Stimulated activated memory B cell treated with anti-CD40 and anti-IgM and Interleukin-4, amounts not matched to agents 10 μg/mL and 1 μg/mL and 100 μg/mL, for 72 hours (primary cell): ENCODE data around the gene WWOX.

ENCODE experiments used
- ATAC-seq: fragments of 150-1000 bp; cut with Tn5 transposase; 2 replicates; pipeline ENCODE4 v1.10.0; 2021
- H3K27ac Mint-ChIP-seq: one replicate; pipeline ENCODE4 v1.8.0; 2022; ENCODE audit warnings: mild to moderate bottlenecking, mixed read lengths
- H3K27me3 Mint-ChIP-seq: one replicate; pipeline ENCODE4 v1.8.0; 2022; ENCODE audit warnings: mixed read lengths
- H3K36me3 Mint-ChIP-seq: one replicate; pipeline ENCODE4 v1.8.0; 2022; ENCODE audit warnings: mixed read lengths
- H3K4me1 Mint-ChIP-seq: one replicate; pipeline ENCODE4 v1.8.0; 2022; ENCODE audit warnings: mixed read lengths
- H3K4me3 Mint-ChIP-seq: one replicate; pipeline ENCODE4 v1.8.0; 2022; ENCODE audit warnings: mild to moderate bottlenecking, moderate library complexity, mixed read lengths
- H3K9me3 Mint-ChIP-seq: one replicate; pipeline ENCODE4 v1.8.0; 2022; ENCODE audit warnings: mixed read lengths

WWOX gene

DNA sequence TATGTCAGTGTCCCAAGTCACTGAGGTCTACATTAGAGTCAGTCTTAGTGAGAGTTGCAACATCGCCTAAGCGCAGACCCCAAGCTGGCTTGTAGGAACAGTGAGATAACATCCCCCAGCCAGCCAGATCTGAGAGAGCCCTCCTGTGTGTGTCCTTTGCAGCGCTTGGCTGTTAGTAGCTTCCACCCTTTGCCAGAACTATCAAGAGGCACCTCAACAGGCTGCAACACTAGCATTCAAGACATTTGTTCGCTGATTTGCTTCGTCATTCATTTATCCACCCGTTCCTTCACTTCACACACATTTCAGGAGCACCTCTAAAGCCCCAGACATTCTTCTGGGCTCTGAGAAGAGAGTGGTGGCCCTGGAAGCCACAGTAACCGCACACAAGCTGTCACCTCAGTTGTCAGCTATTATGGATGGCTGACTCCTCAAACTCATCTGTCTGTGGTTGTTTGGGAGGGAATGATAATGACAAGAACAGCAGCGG lies 289.6 kb downstream of the WWOX start:
- Mint-ChIP-seq H3K4me3 (no peak overlapping the region), H3K9me3 (no peaks in the 10 kb centered on the region), H3K4me1 (no peaks in the 10 kb centered on the region), H3K27me3 (no peaks in the 10 kb centered on the region), H3K36me3 (peaks cover 21% of the 10 kb centered on the region), H3K27ac (no peak overlapping the region)
- ATAC-seq, result no peak

DNA sequence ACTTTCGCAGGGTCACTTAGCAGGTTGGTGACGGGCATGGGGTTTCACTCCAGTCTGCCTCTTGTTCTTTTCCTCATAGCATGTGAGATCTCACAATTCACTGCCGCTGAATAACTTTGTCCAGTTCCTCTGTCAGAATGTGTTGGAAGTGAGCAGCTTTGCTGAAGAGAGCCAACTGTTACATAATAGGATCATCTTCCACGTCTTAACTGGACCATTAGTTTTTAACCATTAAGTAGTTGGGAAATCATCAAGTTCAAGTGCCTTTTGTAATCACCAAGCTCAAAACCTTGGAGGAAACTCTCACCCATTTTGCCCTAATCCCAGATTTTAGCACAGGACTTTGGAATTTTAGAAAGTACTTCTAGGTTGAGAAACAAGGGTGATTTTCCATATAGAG lies 290.6 kb downstream of the WWOX start:
- H3K4me3 Mint-ChIP-seq, result no peak overlapping the region
- no peaks in the 10 kb centered on the region for H3K9me3 Mint-ChIP-seq
- no peaks in the 10 kb centered on the region for H3K27me3 Mint-ChIP-seq
- peaks cover 21% of the 10 kb centered on the region for H3K36me3 Mint-ChIP-seq
- no peak for ATAC-seq
- H3K4me1 Mint-ChIP-seq, result no peaks in the 10 kb centered on the region
- no peak overlapping the region for H3K27ac Mint-ChIP-seq

GRCh38 chr16:78390508-78391324 lies 291.3 kb downstream of the WWOX start:
- H3K9me3 Mint-ChIP-seq, result no peaks in the 10 kb centered on the region
- H3K36me3 Mint-ChIP-seq, result peaks cover 21% of the 10 kb centered on the region
- H3K4me3 Mint-ChIP-seq, result no peak overlapping the region
- no peak for ATAC-seq
- no peak overlapping the region for H3K27ac Mint-ChIP-seq
- no peaks in the 10 kb centered on the region for H3K4me1 Mint-ChIP-seq
- no peaks in the 10 kb centered on the region for H3K27me3 Mint-ChIP-seq

DNA sequence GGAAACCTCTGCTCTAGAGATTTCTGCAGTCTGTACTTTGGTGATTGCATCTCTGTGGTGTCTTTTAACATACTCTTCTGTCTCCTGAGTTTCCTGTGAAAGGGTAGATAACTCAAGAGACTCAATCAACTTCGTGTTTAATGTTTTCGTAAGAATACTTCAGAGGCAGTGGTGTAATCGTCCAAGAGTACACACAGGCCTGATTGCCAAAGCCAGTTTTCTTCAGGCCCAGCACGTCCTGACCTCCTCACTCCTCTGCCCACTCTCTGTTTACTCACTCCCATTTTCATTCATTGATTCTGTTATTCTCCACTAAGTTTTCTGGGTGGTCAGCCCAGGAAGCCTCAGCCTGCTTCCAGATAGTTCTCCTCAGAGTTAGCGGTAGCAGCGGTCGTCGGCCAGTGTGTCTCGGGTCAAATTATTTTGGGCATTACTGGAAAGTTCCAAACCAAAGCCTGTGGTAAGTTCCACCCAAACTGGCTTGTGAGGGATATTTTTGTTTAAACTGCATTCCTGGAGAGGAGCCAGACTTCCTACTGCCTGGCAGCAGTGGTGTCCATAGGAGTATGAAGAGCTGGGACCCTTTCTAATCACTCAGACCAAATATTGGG lies 293.2 kb downstream of the WWOX start:
- Mint-ChIP-seq H3K27ac (no peak overlapping the region), H3K9me3 (no peaks in the 10 kb centered on the region), H3K36me3 (peaks cover 9% of the 10 kb centered on the region), H3K4me1 (no peaks in the 10 kb centered on the region), H3K27me3 (no peaks in the 10 kb centered on the region), H3K4me3 (no peak overlapping the region)
- ATAC-seq, result no peak

DNA sequence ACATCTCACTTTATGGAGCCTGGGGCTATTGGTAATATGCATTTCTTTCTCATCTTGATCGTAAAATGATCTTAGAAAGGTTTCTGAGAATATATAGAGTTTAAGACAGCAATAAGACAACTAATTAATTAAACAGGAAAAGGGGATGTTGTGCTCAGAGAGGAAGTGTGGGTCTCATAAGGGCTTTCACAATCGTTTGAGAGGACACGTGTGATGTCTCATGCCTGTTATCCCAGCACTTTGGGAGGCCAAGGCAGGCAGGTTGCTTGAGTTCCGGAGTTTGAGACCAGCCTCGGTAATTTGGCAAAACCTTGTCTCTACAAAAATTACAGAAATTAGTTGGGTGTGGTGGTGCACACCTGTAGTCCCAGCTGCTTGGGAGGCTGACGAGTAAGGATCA lies 295.6 kb downstream of the WWOX start:
- ATAC-seq, result no peak
- no peak overlapping the region for H3K4me3 Mint-ChIP-seq
- H3K27me3 Mint-ChIP-seq, result no peaks in the 10 kb centered on the region
- no peaks in the 10 kb centered on the region for H3K4me1 Mint-ChIP-seq
- H3K36me3 Mint-ChIP-seq, result peaks cover 6% of the 10 kb centered on the region
- H3K27ac Mint-ChIP-seq, result no peak overlapping the region
- H3K9me3 Mint-ChIP-seq, result no peaks in the 10 kb centered on the region

GRCh38 chr16:78396046-78396445 lies 296.6 kb downstream of the WWOX start:
- Mint-ChIP-seq H3K4me3 (no peak overlapping the region), H3K27me3 (no peaks in the 10 kb centered on the region), H3K27ac (no peak overlapping the region), H3K4me1 (no peaks in the 10 kb centered on the region), H3K9me3 (no peaks in the 10 kb centered on the region), H3K36me3 (peaks cover 6% of the 10 kb centered on the region)
- no peak for ATAC-seq

GRCh38 chr16:78396673-78397072 lies 297.2 kb downstream of the WWOX start:
- no peaks in the 10 kb centered on the region for H3K9me3 Mint-ChIP-seq
- H3K27ac Mint-ChIP-seq, result no peak overlapping the region
- H3K4me1 Mint-ChIP-seq, result no peaks in the 10 kb centered on the region
- no peak for ATAC-seq
- H3K36me3 Mint-ChIP-seq, result peaks cover 6% of the 10 kb centered on the region
- no peak overlapping the region for H3K4me3 Mint-ChIP-seq
- no peaks in the 10 kb centered on the region for H3K27me3 Mint-ChIP-seq

DNA sequence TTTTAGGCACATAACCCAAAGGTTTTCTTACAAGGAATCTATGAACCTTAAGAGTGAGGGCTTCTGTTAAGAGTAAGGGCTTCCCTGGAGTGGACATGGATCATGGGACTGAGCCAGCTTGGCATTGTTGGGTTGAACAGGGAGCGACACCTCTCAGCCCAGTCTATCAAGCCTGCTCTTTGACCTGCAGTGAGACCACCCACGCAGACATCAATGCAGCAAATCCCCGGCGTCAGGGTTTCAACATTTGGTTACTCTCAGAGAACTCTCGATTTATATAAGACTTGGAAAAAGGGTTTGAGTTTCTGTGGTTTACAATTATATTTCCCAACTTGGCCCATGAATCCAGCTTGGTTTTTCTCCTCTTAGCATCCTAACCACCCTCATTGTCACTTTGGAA lies 299.9 kb downstream of the WWOX start:
- no peak overlapping the region for H3K27ac Mint-ChIP-seq
- no peak overlapping the region for H3K4me3 Mint-ChIP-seq
- H3K9me3 Mint-ChIP-seq, result no peaks in the 10 kb centered on the region
- ATAC-seq, result no peak
- H3K36me3 Mint-ChIP-seq, result no peaks in the 10 kb centered on the region
- H3K4me1 Mint-ChIP-seq, result no peaks in the 10 kb centered on the region
- H3K27me3 Mint-ChIP-seq, result no peaks in the 10 kb centered on the region

DNA sequence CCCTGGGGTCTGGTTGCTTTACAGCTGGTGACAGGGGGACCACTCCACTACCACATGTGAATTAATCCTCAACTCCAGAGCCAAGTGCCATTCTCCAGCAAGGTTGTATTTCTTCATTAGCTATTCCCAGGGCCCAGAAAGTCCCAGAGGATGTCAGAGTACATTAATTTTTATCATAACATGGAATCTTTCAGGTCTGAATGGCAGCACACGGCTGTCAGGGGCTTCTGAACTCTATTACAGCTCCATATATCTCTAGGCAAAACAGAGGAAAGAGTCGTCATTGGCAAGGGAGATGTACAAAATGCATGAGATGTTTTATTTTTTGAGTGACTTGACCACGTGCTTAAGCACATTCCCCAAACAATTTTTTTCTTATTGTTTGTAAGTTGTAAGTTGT lies 303.4 kb downstream of the WWOX start:
- no peaks in the 10 kb centered on the region for H3K27me3 Mint-ChIP-seq
- no peak overlapping the region for H3K4me3 Mint-ChIP-seq
- no peak overlapping the region for H3K27ac Mint-ChIP-seq
- H3K4me1 Mint-ChIP-seq, result no peaks in the 10 kb centered on the region
- no peaks in the 10 kb centered on the region for H3K9me3 Mint-ChIP-seq
- no peaks in the 10 kb centered on the region for H3K36me3 Mint-ChIP-seq
- no peak for ATAC-seq

GRCh38 chr16:78405040-78405439 lies 305.6 kb downstream of the WWOX start:
- H3K9me3 Mint-ChIP-seq, result peaks cover 8% of the 10 kb centered on the region
- peaks cover 7% of the 10 kb centered on the region for H3K36me3 Mint-ChIP-seq
- H3K27me3 Mint-ChIP-seq, result no peaks in the 10 kb centered on the region
- no peak overlapping the region for H3K4me3 Mint-ChIP-seq
- no peak for ATAC-seq
- H3K27ac Mint-ChIP-seq, result no peak overlapping the region
- H3K4me1 Mint-ChIP-seq, result no peaks in the 10 kb centered on the region

GRCh38 chr16:78405833-78406232 lies 306.4 kb downstream of the WWOX start:
- H3K27me3 Mint-ChIP-seq, result no peaks in the 10 kb centered on the region
- H3K36me3 Mint-ChIP-seq, result peaks cover 7% of the 10 kb centered on the region
- H3K4me3 Mint-ChIP-seq, result no peak overlapping the region
- H3K27ac Mint-ChIP-seq, result no peak overlapping the region
- H3K4me1 Mint-ChIP-seq, result no peaks in the 10 kb centered on the region
- ATAC-seq, result no peak
- H3K9me3 Mint-ChIP-seq, result peaks cover 9% of the 10 kb centered on the region

GRCh38 chr16:78407191-78407590 lies 307.7 kb downstream of the WWOX start:
- peaks cover 11% of the 10 kb centered on the region for H3K36me3 Mint-ChIP-seq
- no peak overlapping the region for H3K4me3 Mint-ChIP-seq
- ATAC-seq, result no peak
- H3K4me1 Mint-ChIP-seq, result no peaks in the 10 kb centered on the region
- H3K9me3 Mint-ChIP-seq, result peaks cover 11% of the 10 kb centered on the region
- H3K27me3 Mint-ChIP-seq, result no peaks in the 10 kb centered on the region
- H3K27ac Mint-ChIP-seq, result no peak overlapping the region

DNA sequence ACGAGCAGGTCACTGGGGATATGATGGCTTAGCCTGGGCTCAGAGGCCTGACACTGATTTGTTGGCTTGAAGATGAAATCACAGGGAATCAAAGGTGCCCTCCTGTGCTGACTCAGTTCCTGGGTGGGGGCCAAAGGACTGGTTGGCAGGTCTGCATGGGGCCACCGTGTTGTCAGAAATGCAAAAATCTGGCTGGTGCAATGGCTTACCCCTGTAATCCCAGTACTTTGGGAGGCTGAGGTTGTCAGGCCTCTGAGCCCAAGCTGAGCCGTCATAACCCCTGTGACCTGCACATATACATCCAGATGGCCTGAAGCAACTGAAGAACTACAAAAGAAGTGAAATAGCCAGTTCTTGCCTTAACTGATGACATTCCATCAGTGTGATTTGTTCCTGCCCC lies 314.2 kb downstream of the WWOX start:
- no peak for ATAC-seq
- Mint-ChIP-seq H3K9me3 (peaks cover 20% of the 10 kb centered on the region), H3K27ac (no peak overlapping the region), H3K4me3 (no peak overlapping the region), H3K4me1 (no peaks in the 10 kb centered on the region), H3K36me3 (peaks cover 22% of the 10 kb centered on the region), H3K27me3 (no peaks in the 10 kb centered on the region)

DNA sequence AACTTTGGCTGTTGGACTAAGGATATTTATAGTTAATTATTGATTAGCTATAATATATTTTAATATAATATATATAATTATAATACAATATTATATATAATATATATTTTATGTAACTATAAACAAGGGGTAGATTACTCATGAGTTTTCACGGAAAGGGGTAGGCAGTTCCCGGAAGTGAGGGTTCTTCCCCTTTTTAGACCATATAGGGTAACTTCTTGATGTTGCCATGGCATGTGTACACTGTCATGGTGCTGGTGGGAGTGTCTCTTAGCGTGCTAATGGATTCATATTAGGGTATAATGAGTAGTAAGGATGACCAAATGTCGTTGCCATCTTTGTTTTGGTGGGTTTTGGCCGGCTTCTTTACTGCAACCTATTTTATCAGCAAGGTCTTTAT lies 315.6 kb downstream of the WWOX start:
- H3K27me3 Mint-ChIP-seq, result no peaks in the 10 kb centered on the region
- H3K36me3 Mint-ChIP-seq, result peaks cover 22% of the 10 kb centered on the region
- no peaks in the 10 kb centered on the region for H3K4me1 Mint-ChIP-seq
- no peak for ATAC-seq
- no peak overlapping the region for H3K4me3 Mint-ChIP-seq
- peaks cover 20% of the 10 kb centered on the region for H3K9me3 Mint-ChIP-seq
- no peak overlapping the region for H3K27ac Mint-ChIP-seq

GRCh38 chr16:78415669-78416068 lies 316.2 kb downstream of the WWOX start:
- Mint-ChIP-seq H3K27me3 (no peaks in the 10 kb centered on the region), H3K4me3 (no peak overlapping the region), H3K4me1 (no peaks in the 10 kb centered on the region), H3K36me3 (peaks cover 22% of the 10 kb centered on the region), H3K9me3 (peaks cover 19% of the 10 kb centered on the region), H3K27ac (no peak overlapping the region)
- ATAC-seq, result no peak

- Mint-ChIP-seq H3K9me3 (peaks cover 19% of the 10 kb centered on the region), H3K4me3 (no peak overlapping the region), H3K27me3 (no peaks in the 10 kb centered on the region), H3K27ac (no peak overlapping the region), H3K36me3 (peaks cover 22% of the 10 kb centered on the region), H3K4me1 (no peaks in the 10 kb centered on the region)
- ATAC-seq, result no peak
These were observed 316.9 kb downstream of the WWOX start for GRCh38 chr16:78416400-78416799.
